GM10266 (cell line): ENCODE data around the gene CCDC190.

ENCODE experiments used
- DNase-seq: peaks from one replicate; pipeline ENCODE4 v3.0.0; 2012; ENCODE audit errors: extremely low spot score
- CTCF ChIP-seq: IDR thresholded peaks from 2 replicates; pipeline ENCODE4 v1.5.1; 2012; ENCODE audit warnings: mild to moderate bottlenecking, low read depth; ENCODE audit not compliant: control insufficient read depth, insufficient read depth; ENCODE audit errors: missing control alignments

The CCDC190 gene

GRCh38 chr1:162861625-162862024 is 650 bp upstream of the CCDC190 start:
- no peak for DNase-seq

GRCh38 chr1:162859191-162859590 is 1.8 kb downstream of the CCDC190 start:
- no peak for DNase-seq
- TF ChIP-seq CTCF = no peak

More at GRCh38 chr1:162861625-162862024, 650 bp upstream of the CCDC190 start:
- no peak for TF ChIP-seq CTCF

GRCh38 chr1:162857850-162858249 is 3.1 kb downstream of the CCDC190 start:
- no peak for DNase-seq
- TF ChIP-seq CTCF = no peak

GRCh38 chr1:162856260-162856659 is 4.7 kb downstream of the CCDC190 start:
- no peak for DNase-seq
- no peak for TF ChIP-seq CTCF

GRCh38 chr1:162855461-162856150 is 5.4 kb downstream of the CCDC190 start:
- DNase-seq = no peak
- no peak for TF ChIP-seq CTCF

GRCh38 chr1:162854245-162854882 is 6.6 kb downstream of the CCDC190 start:
- peak; percentile 77 for TF ChIP-seq CTCF
- peak; percentile 60 for DNase-seq

GRCh38 chr1:162851341-162851740 is 9.6 kb downstream of the CCDC190 start:
- TF ChIP-seq CTCF = no peak
- DNase-seq = no peak
